GM12892 (cell line): ENCODE data around the gene BRI3BP.

Experiments used
- POLR2A ChIP-seq: IDR thresholded peaks from 2 replicates; pipeline ENCODE4 v1.6.1; 2011; ENCODE audit warnings: low read depth, low read length, control low read depth
- POLR2AphosphoS5 ChIP-seq: IDR thresholded peaks from 2 replicates; pipeline ENCODE4 v1.6.1; 2011; ENCODE audit warnings: low read depth, low read length, control low read depth

- TF ChIP-seq POLR2AphosphoS5, result no peak
- TF ChIP-seq POLR2A, result no peak
Observed at GRCh38 chr12:124952801-124953200, 40.6 kb upstream of the BRI3BP start.
